ENCODE measurements around the gene STARD3NL. TPM values are rescaled to one million over a fixed set of nuclear protein-coding genes. Genes with fewer than 3 reads are reported as not detected.

The STARD3NL gene
- total RNA-seq, 1 donor from 2014 or later = 53.8 TPM

DNA sequence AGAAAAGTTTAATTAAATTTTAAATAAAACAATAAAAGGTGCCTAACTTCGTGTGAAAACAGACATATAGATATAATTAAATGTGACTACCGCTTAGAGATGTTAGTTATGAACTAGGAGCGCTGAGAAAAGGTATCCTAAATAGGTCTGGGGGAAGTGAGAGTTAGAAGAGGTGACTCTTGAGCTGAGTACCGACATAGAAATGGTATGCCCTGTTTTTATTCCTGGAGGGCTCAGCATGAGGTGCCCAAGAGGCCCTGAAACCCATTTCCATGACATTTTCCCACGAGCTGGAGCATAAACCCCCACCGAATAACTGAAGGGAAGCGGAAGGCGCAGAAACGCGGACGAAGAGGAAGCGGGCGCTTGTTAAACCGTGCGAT is 433 bp upstream of the STARD3NL start:
- Histone ChIP-seq H3K4me1 (peaks cover 33% of the 10 kb centered on the region), H3K27me3 (no peaks in the 10 kb centered on the region), H3K36me3 (no peaks in the 10 kb centered on the region), H3K9me3 (no peaks in the 10 kb centered on the region), H3K27ac (peak overlapping the region; percentile 91), H3K4me3 (peak overlapping the region; percentile 85)
- ATAC-seq = no peak
- DNase-seq = no peak
- intact Hi-C loops (cut with DNase I) = no loop called here
- TF ChIP-seq, protein P1, sequence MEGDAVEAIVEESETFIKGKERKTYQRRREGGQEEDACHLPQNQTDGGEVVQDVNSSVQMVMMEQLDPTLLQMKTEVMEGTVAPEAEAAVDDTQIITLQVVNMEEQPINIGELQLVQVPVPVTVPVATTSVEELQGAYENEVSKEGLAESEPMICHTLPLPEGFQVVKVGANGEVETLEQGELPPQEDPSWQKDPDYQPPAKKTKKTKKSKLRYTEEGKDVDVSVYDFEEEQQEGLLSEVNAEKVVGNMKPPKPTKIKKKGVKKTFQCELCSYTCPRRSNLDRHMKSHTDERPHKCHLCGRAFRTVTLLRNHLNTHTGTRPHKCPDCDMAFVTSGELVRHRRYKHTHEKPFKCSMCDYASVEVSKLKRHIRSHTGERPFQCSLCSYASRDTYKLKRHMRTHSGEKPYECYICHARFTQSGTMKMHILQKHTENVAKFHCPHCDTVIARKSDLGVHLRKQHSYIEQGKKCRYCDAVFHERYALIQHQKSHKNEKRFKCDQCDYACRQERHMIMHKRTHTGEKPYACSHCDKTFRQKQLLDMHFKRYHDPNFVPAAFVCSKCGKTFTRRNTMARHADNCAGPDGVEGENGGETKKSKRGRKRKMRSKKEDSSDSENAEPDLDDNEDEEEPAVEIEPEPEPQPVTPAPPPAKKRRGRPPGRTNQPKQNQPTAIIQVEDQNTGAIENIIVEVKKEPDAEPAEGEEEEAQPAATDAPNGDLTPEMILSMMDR (IDR thresholded peaks at IDR 0.05) = no peak

- Histone ChIP-seq H3K4me1 (peaks cover 33% of the 10 kb centered on the region), H3K27ac (peak overlapping the region; percentile 91), H3K36me3 (no peaks in the 10 kb centered on the region), H3K27me3 (no peaks in the 10 kb centered on the region), H3K4me3 (peak overlapping the region; percentile 85), H3K9me3 (no peaks in the 10 kb centered on the region)
- intact Hi-C loops (cut with DNase I) = no loop called here
- DNase-seq (no peak), ATAC-seq (peak; percentile 31)
- TF ChIP-seq, protein P1 (IDR thresholded peaks at IDR 0.05) = peak; percentile 10
Observed at GRCh38 chr7:38178695-38179344, 775 bp downstream of the STARD3NL start.

DNA sequence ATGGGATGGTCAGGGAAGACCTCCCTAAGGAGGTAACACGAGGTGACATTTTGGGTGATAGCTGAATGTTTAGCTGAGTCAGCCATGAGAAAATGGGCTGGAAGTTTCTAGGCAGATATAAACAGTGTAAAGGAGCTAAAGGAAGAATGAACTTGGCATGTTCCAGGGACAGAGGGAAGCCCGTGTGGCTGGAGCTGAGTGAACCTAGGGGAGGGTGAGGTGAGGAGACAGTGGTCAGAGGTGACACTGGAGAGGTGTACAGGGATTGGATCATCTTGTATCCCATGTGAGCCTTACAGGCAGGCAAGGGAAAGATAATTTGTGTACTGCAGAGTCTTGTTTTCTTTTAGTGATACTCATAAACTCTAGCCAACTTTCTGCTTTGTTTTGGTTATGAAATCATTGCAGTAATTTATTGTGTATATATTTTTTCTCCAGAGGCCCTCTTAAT is 1.8 kb downstream of the STARD3NL start:
- no peaks in the 10 kb centered on the region for H3K9me3 ChIP-seq
- TF ChIP-seq, protein P1 (IDR thresholded peaks at IDR 0.05) = no peak
- DNase-seq (no peak), ATAC-seq (no peak)
- H3K27me3 ChIP-seq = no peaks in the 10 kb centered on the region
- H3K27ac ChIP-seq = peak overlapping the region; percentile 91
- H3K4me3 ChIP-seq = peak overlapping the region; percentile 85
- intact Hi-C loops (cut with DNase I) = no loop called here
- peaks cover 33% of the 10 kb centered on the region for H3K4me1 ChIP-seq
- no peaks in the 10 kb centered on the region for H3K36me3 ChIP-seq

DNA sequence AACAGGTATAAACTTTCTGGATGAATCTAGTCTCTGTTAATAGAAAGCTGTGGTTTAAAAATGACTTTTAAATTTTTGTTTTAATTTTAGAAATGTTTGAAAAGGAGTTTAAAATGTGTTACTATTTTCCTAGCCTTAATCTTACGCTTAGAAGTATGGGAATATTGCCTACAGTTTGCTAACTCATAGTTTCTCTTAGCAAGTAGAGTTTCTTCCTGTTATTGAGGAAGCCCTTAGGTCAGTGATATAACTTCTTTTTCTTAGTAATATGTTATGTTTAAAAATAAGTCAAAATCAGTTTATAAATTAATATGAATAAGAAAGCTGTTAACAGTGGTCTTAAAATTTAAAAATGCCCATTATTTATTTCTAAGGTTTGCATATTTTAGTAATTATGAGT is 3.1 kb downstream of the STARD3NL start:
- Histone ChIP-seq H3K4me1 (peaks cover 33% of the 10 kb centered on the region), H3K9me3 (no peaks in the 10 kb centered on the region), H3K27ac (no peak overlapping the region), H3K36me3 (no peaks in the 10 kb centered on the region), H3K4me3 (no peak overlapping the region), H3K27me3 (no peaks in the 10 kb centered on the region)
- DNase-seq = no peak
- intact Hi-C loops (cut with DNase I) = no loop called here
- ATAC-seq = no peak
- TF ChIP-seq, protein P1 (IDR thresholded peaks at IDR 0.05) = no peak

DNA sequence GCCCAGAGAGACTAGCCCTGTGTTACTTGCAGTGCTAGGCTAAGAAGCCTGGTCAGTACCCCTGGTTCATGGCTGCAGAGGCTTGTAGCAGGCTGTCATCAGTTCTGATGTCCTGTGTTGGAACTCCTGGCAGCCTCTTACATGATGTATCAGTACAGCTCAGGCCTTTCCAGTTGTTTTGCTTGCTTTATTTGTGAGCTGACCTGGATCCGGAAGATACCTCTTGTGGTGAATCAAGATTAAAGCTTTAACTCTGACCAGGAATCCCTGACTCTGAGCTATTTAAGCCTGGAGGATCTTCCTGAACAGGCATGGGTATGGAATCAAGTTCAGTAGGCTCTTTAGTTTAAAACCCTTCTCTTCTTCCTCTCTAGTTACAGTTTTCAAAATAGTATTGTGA is 4.4 kb downstream of the STARD3NL start:
- peaks cover 43% of the 10 kb centered on the region for H3K4me1 ChIP-seq
- no peaks in the 10 kb centered on the region for H3K36me3 ChIP-seq
- no peaks in the 10 kb centered on the region for H3K27me3 ChIP-seq
- TF ChIP-seq, protein P1 (IDR thresholded peaks at IDR 0.05) = no peak
- no peak overlapping the region for H3K27ac ChIP-seq
- intact Hi-C loops (cut with DNase I) = no loop called here
- H3K9me3 ChIP-seq = no peaks in the 10 kb centered on the region
- no peak for ATAC-seq
- no peak overlapping the region for H3K4me3 ChIP-seq
- DNase-seq = no peak

Data from upper lobe of right lung (tissue), 1 donor.